GM23248 (cell line): Measurements from ENCODE around the gene TTC16. TPM values are rescaled to one million over a fixed set of nuclear protein-coding genes. Genes with fewer than 3 reads are reported as not detected.

Experiments
- DNase-seq: peaks from one replicate; pipeline ENCODE4 v3.0.0-alpha.2; 2015
- H2AFZ ChIP-seq: fragments of 200-600 bp; sonication (generic); 2 replicates; pipeline ENCODE4 v1.6.1; 2016; ENCODE audit warnings: antibody characterized with exemption
- H3F3A ChIP-seq: fragments of 200-600 bp; sonication (generic); 2 replicates; pipeline ENCODE4 v1.6.1; 2016; ENCODE audit warnings: mild to moderate bottlenecking, antibody characterized with exemption, mixed run types; ENCODE audit not compliant: insufficient read depth
- H3K27ac ChIP-seq: fragments of 200-600 bp; sonication (generic); 2 replicates; pipeline ENCODE4 v1.5.1; 2016; ENCODE audit warnings: mild to moderate bottlenecking
- H3K27me3 ChIP-seq: fragments of 200-600 bp; sonication (generic); replicated peaks from 2 replicates; pipeline ENCODE4 v1.6.1; 2016; ENCODE audit warnings: mild to moderate bottlenecking; ENCODE audit not compliant: insufficient read depth
- H3K36me3 ChIP-seq: fragments of 200-600 bp; sonication (generic); 2 replicates; pipeline ENCODE4 v1.6.1; 2016; ENCODE audit warnings: low read depth, mild to moderate bottlenecking
- H3K4me1 ChIP-seq: fragments of 200-600 bp; sonication (generic); 2 replicates; pipeline ENCODE4 v1.6.1; 2016; ENCODE audit warnings: mild to moderate bottlenecking; ENCODE audit not compliant: insufficient read depth
- H3K4me2 ChIP-seq: fragments of 200-600 bp; sonication (generic); one replicate; pipeline ENCODE4 v1.6.1; 2016; ENCODE audit warnings: mild to moderate bottlenecking; ENCODE audit not compliant: unreplicated experiment
- H3K4me3 ChIP-seq: fragments of 200-600 bp; sonication (generic); 2 replicates; pipeline ENCODE4 v1.5.1; 2016; ENCODE audit warnings: mild to moderate bottlenecking
- H3K79me2 ChIP-seq: fragments of 200-600 bp; sonication (generic); 2 replicates; pipeline ENCODE4 v1.6.1; 2016; ENCODE audit warnings: mild to moderate bottlenecking; ENCODE audit not compliant: insufficient read depth
- H3K9ac ChIP-seq: fragments of 200-600 bp; sonication (generic); 2 replicates; pipeline ENCODE4 v1.6.1; 2016; ENCODE audit warnings: mild to moderate bottlenecking
- H3K9me2 ChIP-seq: fragments of 200-600 bp; sonication (generic); 2 replicates; pipeline ENCODE4 v1.6.1; 2016; ENCODE audit warnings: mixed run types, mild to moderate bottlenecking, moderate library complexity; ENCODE audit not compliant: insufficient read depth
- H3K9me3 ChIP-seq: fragments of 200-600 bp; sonication (generic); one replicate; pipeline ENCODE4 v1.6.1; 2017; ENCODE audit warnings: low read depth
- H4K20me1 ChIP-seq: fragments of 200-600 bp; sonication (generic); 2 replicates; pipeline ENCODE4 v1.6.0; 2016; ENCODE audit not compliant: insufficient read depth
- EZH2 ChIP-seq: fragments of 200-600 bp; sonication (generic); IDR thresholded peaks from 2 replicates; pipeline ENCODE4 v1.6.1; 2018; ENCODE audit warnings: antibody characterized with exemption, mild to moderate bottlenecking; ENCODE audit not compliant: insufficient read depth, poor library complexity, severe bottlenecking
- EZH2phosphoT487 ChIP-seq: fragments of 200-600 bp; sonication (generic); IDR thresholded peaks from 2 replicates; pipeline ENCODE4 v1.6.1; 2018; ENCODE audit warnings: antibody characterized with exemption, moderate library complexity, mild to moderate bottlenecking, low read depth; ENCODE audit not compliant: insufficient read depth
- WGBS, 2 experiments: methylation state at CpG; one replicate each; pipeline ENCODE4 v1.1.6; 2015 to 2017; ENCODE audit warnings: low lambda C conversion rate in 2 of 2, low coverage in 1 of 2; ENCODE audit errors: missing lambda C conversion rate in 2 of 2; 5-methylcytosine and 5-hydroxymethylcytosine counted together
- in situ Hi-C: fragments of 300-500 bp; cut with MboI; formaldehyde crosslinking; loops from 2 replicates; pipeline ENCODE4 v1.15.0; 2020
- polyA plus RNA-seq: library from polyadenylated mRNA; unstranded; fragments of >200 nt; fragmentation: Nextera tagmentation; extraction: Ambion mirVana; gene quantifications from 2 replicates; pipeline ENCODE4 v1.2.1, GENCODE V29; 2016
- total RNA-seq: library from RNA; depleted of rRNA; stranded (reverse); fragments of >200 nt; shearing (Covaris generic); gene quantifications from 2 replicates; pipeline ENCODE4 v1.2.3, GENCODE V29; 2014

Gene TTC16
- total and polyA plus RNA-seq, 2 experiments from 2014 or later: 0.06 TPM; not detected in 1

DNA sequence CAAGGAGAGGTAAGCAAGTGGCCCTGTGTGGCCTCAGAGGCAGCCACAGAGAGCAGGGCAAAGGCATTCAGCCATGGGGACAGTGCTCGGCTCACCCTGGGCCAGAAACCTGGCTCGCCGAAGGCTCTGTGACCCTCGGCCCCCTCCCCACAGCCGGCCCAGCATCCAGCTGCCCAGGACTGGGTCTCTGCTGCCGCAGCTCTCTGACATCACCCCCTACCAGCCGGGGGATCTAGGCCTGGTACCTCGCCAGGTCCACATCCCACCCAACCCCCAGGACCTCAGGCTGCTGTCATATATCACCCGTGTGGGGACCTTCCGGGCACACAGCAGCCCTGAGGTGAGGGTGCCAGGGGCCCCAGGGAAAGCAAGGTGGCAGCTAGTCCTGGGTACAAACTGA is 3.0 kb upstream of the TTC16 start:
- Histone ChIP-seq H3K4me3 (no peak overlapping the region), H3K27me3 (no peaks in the 10 kb centered on the region), H3K9me2 (no peaks in the 10 kb centered on the region), H3K27ac (no peak overlapping the region), H3K9me3 (no peaks in the 10 kb centered on the region), H3K9ac (no peak overlapping the region), H3K36me3 (no peaks in the 10 kb centered on the region), H4K20me1 (no peaks in the 10 kb centered on the region), H3F3A (no peaks in the 10 kb centered on the region), H2AFZ (no peak overlapping the region), H3K4me2 (no peak overlapping the region), H3K79me2 (peaks cover 11% of the 10 kb centered on the region), H3K4me1 (peaks cover 8% of the 10 kb centered on the region; the same call in 1 of the 2 replicates)
- TF ChIP-seq EZH2phosphoT487: no peak
- TF ChIP-seq EZH2: no peak
- in situ Hi-C loops: no loop called here
- WGBS, 2 experiments: 89 to 97% methylated on average over 8 to 10 of the region's 10 CpGs
- no peak for DNase-seq

DNA sequence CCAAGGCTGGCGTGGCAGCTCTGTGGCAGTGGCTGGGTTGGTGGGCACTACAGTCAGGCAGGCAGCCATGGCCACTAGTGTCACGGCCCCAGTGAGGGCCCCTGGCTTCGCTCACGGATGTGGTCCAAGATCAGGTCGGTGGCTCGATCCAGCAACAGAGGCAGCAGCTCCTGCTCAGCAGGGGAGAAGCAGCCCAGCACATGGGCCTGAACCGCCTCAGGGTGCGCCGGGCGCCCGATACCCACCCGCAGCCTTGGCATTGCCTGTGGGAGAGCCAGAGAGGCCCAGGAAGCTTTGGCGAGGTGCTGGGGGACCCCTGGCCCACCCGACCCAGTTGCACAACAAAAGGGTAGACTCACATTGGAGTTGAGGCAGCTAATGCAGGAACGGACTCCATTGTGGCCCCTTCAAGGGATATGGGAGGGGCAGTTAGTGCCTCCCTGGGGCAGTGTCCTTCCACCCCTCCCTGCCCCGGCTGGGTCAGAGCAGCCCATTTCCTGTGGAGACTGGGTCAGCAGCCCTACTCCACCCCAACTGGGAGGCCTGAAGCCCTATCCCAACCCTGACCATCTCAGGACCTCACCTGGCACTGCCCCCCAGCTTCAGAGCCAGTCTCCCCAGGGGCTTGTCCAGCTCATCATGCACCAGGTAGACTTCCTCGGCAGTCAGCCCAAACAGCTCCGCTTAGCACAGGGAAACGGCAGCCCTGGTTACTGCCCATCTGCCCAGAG is 1.7 kb upstream of the TTC16 start:
- Histone ChIP-seq H3K79me2 (peaks cover 11% of the 10 kb centered on the region), H3K4me3 (peak overlapping the region; percentile 95), H3K9ac (peak overlapping the region; percentile 88; the same call in 1 of the 2 replicates), H3K9me2 (no peaks in the 10 kb centered on the region), H3K27me3 (no peaks in the 10 kb centered on the region), H3F3A (no peaks in the 10 kb centered on the region), H3K4me2 (peak overlapping the region; percentile 84), H3K4me1 (peaks cover 8% of the 10 kb centered on the region; the same call in 1 of the 2 replicates), H3K9me3 (no peaks in the 10 kb centered on the region), H3K27ac (no peak overlapping the region), H4K20me1 (no peaks in the 10 kb centered on the region), H3K36me3 (no peaks in the 10 kb centered on the region), H2AFZ (no peak overlapping the region)
- TF ChIP-seq EZH2: no peak
- in situ Hi-C loops: no loop called here
- peak; percentile 40 for DNase-seq
- whole genome bisulfite sequencing, 2 experiments: 73 to 76% methylated on average over 18 of the region's 19 CpGs

DNA sequence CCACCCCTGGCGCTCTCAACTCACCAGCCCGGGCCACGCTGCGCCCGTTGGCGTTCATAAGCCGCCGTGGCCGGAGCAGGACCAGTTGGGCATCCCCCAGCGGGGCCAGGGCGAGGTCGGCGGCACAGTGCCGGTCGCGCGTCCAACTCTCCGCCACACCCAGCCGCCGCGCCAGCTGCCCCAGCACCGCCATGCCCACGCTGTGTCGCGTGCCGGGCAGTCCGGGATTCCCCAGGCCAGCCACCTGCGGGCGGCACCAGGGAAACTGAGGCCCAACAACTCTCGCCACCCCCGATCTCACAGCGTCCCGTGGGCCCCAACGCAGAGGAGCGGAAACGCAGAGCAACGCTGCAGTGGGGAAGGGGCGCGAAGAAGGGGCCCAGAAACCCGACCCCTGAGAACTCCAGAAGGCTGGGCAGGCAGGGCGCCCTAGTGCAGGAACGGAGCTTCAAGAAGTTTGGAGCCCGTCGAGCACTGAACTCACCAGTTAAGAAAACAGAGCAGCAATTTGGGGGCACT is 869 bp upstream of the TTC16 start:
- no peaks in the 10 kb centered on the region for H4K20me1 ChIP-seq
- in situ Hi-C loops: no loop called here
- peak; percentile 68 for DNase-seq
- no peaks in the 10 kb centered on the region for H3K36me3 ChIP-seq
- peaks cover 11% of the 10 kb centered on the region for H3K79me2 ChIP-seq
- H3K9ac ChIP-seq: peak overlapping the region; percentile 88
- no peak for TF ChIP-seq EZH2phosphoT487
- no peak for TF ChIP-seq EZH2
- peak overlapping the region; percentile 77 for H2AFZ ChIP-seq
- H3K4me1 ChIP-seq: peaks cover 8% of the 10 kb centered on the region; the same call in 1 of the 2 replicates
- H3K4me3 ChIP-seq: peak overlapping the region; percentile 95
- peak overlapping the region; percentile 84 for H3K4me2 ChIP-seq
- no peaks in the 10 kb centered on the region for H3F3A ChIP-seq
- no peaks in the 10 kb centered on the region for H3K9me3 ChIP-seq
- no peaks in the 10 kb centered on the region for H3K27me3 ChIP-seq
- H3K9me2 ChIP-seq: no peaks in the 10 kb centered on the region
- peak overlapping the region; percentile 65 for H3K27ac ChIP-seq
- WGBS, 2 experiments: 1% methylated on average over 36 to 44 of the region's 44 CpGs

DNA sequence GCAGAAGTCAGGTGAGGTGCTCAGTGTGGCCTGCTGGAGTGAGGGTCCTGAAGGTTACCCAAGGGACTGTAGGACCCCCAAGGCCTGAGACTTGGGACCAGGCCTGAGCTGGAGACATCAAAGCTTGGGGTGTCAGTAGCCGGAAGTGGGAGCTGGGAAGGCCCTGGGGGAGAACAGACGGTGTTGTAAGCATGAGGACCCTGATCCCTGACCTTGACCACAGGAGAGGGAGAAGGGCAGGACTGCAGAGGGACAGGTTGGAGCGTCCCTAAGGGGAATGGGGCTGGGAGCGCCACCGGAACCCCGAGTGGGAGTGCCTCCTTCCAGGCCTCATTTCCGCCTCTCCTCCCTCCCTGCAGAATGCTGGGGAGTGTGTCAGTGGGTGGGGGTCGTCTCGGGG is 533 bp downstream of the TTC16 start:
- Histone ChIP-seq H3K9ac (peak overlapping the region; percentile 88), H3K4me1 (peaks cover 12% of the 10 kb centered on the region), H3K4me3 (peak overlapping the region; percentile 95), H3K36me3 (no peaks in the 10 kb centered on the region), H3K27ac (peak overlapping the region; percentile 65), H3K9me2 (no peaks in the 10 kb centered on the region), H3K4me2 (peak overlapping the region; percentile 84), H3F3A (no peaks in the 10 kb centered on the region), H3K9me3 (no peaks in the 10 kb centered on the region), H2AFZ (peak overlapping the region; percentile 77), H3K27me3 (no peaks in the 10 kb centered on the region), H4K20me1 (no peaks in the 10 kb centered on the region), H3K79me2 (peaks cover 11% of the 10 kb centered on the region)
- in situ Hi-C loops: no loop called here
- DNase-seq: no peak
- 69 to 73% methylated on average over 5 to 9 of the region's 9 CpGs for WGBS, 2 experiments
- TF ChIP-seq EZH2phosphoT487: no peak
- TF ChIP-seq EZH2: no peak
